SU-DHL-6 (cell line): Measurements from ENCODE around the gene VWF.

Experiments used
- EZH2phosphoT487 ChIP-seq: fragments of 200-600 bp; sonication (generic), shearing (Covaris generic); conservative IDR thresholded peaks from 2 replicates; pipeline ENCODE4 v1.6.1; 2018; ENCODE audit warnings: mild to moderate bottlenecking, antibody characterized with exemption, low read length, moderate library complexity, mixed read lengths
- TF ChIP-seq, protein P1 (sequence below): fragments of 200-600 bp; sonication (generic); IDR thresholded peaks from one replicate; pipeline ENCODE4 v1.5.1; 2017; ENCODE audit warnings: antibody characterized with exemption, mild to moderate bottlenecking, low read length, moderate library complexity; ENCODE audit not compliant: insufficient read depth, poor library complexity, severe bottlenecking

- TF ChIP-seq, protein P1, sequence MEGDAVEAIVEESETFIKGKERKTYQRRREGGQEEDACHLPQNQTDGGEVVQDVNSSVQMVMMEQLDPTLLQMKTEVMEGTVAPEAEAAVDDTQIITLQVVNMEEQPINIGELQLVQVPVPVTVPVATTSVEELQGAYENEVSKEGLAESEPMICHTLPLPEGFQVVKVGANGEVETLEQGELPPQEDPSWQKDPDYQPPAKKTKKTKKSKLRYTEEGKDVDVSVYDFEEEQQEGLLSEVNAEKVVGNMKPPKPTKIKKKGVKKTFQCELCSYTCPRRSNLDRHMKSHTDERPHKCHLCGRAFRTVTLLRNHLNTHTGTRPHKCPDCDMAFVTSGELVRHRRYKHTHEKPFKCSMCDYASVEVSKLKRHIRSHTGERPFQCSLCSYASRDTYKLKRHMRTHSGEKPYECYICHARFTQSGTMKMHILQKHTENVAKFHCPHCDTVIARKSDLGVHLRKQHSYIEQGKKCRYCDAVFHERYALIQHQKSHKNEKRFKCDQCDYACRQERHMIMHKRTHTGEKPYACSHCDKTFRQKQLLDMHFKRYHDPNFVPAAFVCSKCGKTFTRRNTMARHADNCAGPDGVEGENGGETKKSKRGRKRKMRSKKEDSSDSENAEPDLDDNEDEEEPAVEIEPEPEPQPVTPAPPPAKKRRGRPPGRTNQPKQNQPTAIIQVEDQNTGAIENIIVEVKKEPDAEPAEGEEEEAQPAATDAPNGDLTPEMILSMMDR = no peak
- no peak for TF ChIP-seq EZH2phosphoT487
Measured at GRCh38 chr12:5907807-5908206, 216.7 kb downstream of the VWF start.
